Activated CD4-positive, alpha-beta T cell treated with anti-CD3 and anti-CD28 coated beads, Interleukin-2, amount 10 ng/mL, durations not matched to agents 24 days and 14 days (primary cell): ENCODE results near the gene TAGLN3. TPM values are rescaled to one million over a fixed set of nuclear protein-coding genes. Genes with fewer than 3 reads are reported as not detected.
"Not testable (repeated sequence)": the region's sequence is repeated elsewhere in the genome, so short reads cannot be mapped to it uniquely, and the experiment has no call there.

Experiments used
- DNase-seq: peaks from one replicate; pipeline ENCODE4 v3.0.0; 2022
- H3K27ac Mint-ChIP-seq: one replicate; pipeline ENCODE4 v1.8.0; 2022; ENCODE audit warnings: mild to moderate bottlenecking, mixed read lengths
- H3K27me3 Mint-ChIP-seq: one replicate; pipeline ENCODE4 v1.8.0; 2022; ENCODE audit warnings: mixed read lengths
- H3K36me3 Mint-ChIP-seq: one replicate; pipeline ENCODE4 v1.8.0; 2022; ENCODE audit warnings: low read depth, mild to moderate bottlenecking, mixed read lengths
- H3K4me1 Mint-ChIP-seq: one replicate; pipeline ENCODE4 v1.8.0; 2021; ENCODE audit warnings: mixed read lengths
- H3K4me3 Mint-ChIP-seq: one replicate; pipeline ENCODE4 v1.8.0; 2022; ENCODE audit warnings: mild to moderate bottlenecking, moderate library complexity, mixed read lengths
- H3K9me3 Mint-ChIP-seq: one replicate; pipeline ENCODE4 v1.8.0; 2021; ENCODE audit warnings: mixed read lengths
- intact Hi-C: fragments of 100-400 bp; cut with micrococcal nuclease; formaldehyde crosslinking; loops from one replicate; pipeline ENCODE4 v1.15.1; 2023
- total RNA-seq: library from RNA; stranded (reverse); gene quantifications from 2 replicates; pipeline ENCODE4 v1.2.3, GENCODE V29; 2022

Gene TAGLN3
- total RNA-seq, 1 donor from 2014 or later, result 0.44 TPM

- Mint-ChIP-seq H3K36me3 (no peaks in the 10 kb centered on the region), H3K4me3 (no peak overlapping the region), H3K27ac (no peak overlapping the region), H3K4me1 (no peaks in the 10 kb centered on the region), H3K27me3 (peaks cover 4% of the 10 kb centered on the region), H3K9me3 (no peaks in the 10 kb centered on the region)
- intact Hi-C loops, result no loop called here
- DNase-seq, result no peak
These were observed 32.2 kb downstream of the TAGLN3 start for GRCh38 chr3:112030901-112031300.

DNA sequence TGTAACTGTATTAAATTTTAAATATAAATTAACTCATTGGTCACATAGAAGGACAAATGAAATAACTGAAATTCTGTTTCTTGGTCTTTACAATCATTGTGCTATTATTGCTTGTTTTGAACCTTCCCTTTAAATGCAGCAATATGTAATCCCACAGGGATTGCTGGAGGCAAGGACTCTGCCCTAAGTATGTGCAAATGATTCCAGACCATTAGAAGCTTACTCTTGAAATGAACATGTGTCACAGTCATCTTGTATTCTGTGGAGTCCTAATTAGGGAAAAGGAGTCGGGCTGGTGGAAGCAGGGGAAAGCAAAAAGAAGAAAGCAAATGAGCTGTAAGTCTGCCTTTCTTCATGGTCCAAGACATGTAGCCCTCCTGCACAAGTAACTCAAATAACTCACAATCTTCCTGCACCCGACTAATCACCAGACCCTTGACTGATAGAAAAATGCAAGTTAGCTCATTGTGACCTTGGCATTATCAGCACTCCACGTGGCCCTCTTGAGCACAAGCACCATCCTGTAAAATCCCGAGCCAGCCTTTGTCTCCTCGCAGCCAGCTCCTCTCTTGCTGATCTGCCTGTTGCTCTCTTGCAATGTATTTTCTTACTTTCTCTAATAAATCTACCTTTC is 33.5 kb downstream of the TAGLN3 start:
- Mint-ChIP-seq H3K9me3 (no peaks in the 10 kb centered on the region), H3K27ac (no peak overlapping the region), H3K4me1 (no peaks in the 10 kb centered on the region), H3K4me3 (no peak overlapping the region), H3K36me3 (no peaks in the 10 kb centered on the region), H3K27me3 (peaks cover 4% of the 10 kb centered on the region)
- no peak for DNase-seq
- intact Hi-C loops, result no loop called here

DNA sequence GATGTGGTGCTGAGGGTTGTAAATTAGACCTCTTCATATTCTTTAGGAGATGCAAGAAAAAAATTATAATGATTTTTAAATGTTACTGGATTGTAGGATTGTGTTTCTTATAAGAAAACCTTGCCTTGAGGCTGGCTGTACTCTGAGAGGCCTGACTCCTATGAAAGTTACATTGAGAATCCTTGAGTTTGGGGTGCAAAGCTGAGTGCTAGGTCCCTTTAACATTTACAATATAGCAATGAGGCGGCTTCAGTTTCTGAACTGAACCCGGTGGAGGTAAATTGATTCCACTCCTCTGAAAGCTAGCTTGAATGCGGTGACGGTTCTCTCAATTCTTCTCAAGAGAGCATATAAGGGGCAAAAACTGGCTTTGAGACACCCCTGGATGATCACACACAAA is 35.7 kb downstream of the TAGLN3 start, which contains the start of gene TMPRSS7:
TSS of gene TMPRSS7 (plus strand) at position 301 of the 400 bp plus-strand sequence. CDS start 110 bp downstream, outside the sequence.
- H3K4me3 Mint-ChIP-seq, result no peak within 1 kb of the TSS
- no peak for DNase-seq
- H3K36me3 Mint-ChIP-seq, result no peaks in the 10 kb centered on the region
- intact Hi-C loops, result no loop called here
- H3K27ac Mint-ChIP-seq, result no peak within 1 kb of the TSS
- H3K27me3 Mint-ChIP-seq, result peaks cover 4% of the 10 kb centered on the region
- H3K9me3 Mint-ChIP-seq, result no peaks in the 10 kb centered on the region
- H3K4me1 Mint-ChIP-seq, result no peaks in the 10 kb centered on the region

DNA sequence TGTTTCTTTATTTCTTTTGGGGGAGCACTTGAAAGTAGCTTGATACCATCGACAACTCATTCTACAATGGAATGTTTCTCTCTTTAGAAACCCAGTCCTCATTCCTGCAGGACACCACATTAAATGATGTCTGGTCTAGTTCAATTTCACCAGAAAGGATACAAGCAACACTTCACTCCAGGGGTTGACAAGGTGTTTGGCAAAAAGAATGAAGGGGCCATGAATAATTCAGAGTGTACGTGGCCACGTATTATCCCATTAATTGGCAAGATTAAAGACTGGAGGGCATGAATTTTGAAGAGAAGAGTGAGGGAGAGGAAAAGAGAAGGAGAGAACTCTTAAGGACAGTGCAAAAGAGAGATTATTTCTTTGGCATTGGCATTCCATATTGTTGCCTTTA is 36.5 kb downstream of the TAGLN3 start:
- Mint-ChIP-seq H3K27ac (no peak overlapping the region), H3K36me3 (no peaks in the 10 kb centered on the region), H3K9me3 (no peaks in the 10 kb centered on the region), H3K4me1 (no peaks in the 10 kb centered on the region), H3K4me3 (no peak overlapping the region), H3K27me3 (peaks cover 8% of the 10 kb centered on the region)
- intact Hi-C loops, result no loop called here
- no peak for DNase-seq

GRCh38 chr3:112037194-112037593 is 38.5 kb downstream of the TAGLN3 start:
- H3K36me3 Mint-ChIP-seq, H3K4me1 Mint-ChIP-seq, H3K4me3 Mint-ChIP-seq, H3K27ac Mint-ChIP-seq, H3K9me3 Mint-ChIP-seq, DNase-seq, H3K27me3 Mint-ChIP-seq, intact Hi-C loops: not testable (repeated sequence)

DNA sequence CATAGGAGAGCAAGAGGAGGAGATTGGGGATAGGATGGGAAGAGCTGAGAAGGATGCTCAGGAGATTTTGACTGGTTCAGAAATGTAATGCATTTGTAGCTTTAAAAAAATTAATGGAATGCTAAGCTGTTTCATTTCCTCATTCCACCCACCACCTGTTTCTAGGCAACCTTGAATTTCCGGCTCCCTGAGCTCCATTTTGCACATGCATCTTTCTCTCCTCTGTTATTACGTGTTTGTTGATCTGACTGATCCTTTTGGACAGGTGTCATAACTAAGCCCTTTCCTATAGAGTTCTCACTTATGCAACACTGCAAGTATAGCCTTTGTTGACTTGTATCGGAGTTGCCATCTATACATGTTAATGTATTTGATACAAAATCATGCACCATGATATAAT is 40.1 kb downstream of the TAGLN3 start:
- peaks cover 8% of the 10 kb centered on the region for H3K27me3 Mint-ChIP-seq
- no peak for DNase-seq
- H3K9me3 Mint-ChIP-seq, result no peaks in the 10 kb centered on the region
- H3K36me3 Mint-ChIP-seq, result no peaks in the 10 kb centered on the region
- no peak overlapping the region for H3K27ac Mint-ChIP-seq
- no peaks in the 10 kb centered on the region for H3K4me1 Mint-ChIP-seq
- intact Hi-C loops, result no loop called here
- no peak overlapping the region for H3K4me3 Mint-ChIP-seq

DNA sequence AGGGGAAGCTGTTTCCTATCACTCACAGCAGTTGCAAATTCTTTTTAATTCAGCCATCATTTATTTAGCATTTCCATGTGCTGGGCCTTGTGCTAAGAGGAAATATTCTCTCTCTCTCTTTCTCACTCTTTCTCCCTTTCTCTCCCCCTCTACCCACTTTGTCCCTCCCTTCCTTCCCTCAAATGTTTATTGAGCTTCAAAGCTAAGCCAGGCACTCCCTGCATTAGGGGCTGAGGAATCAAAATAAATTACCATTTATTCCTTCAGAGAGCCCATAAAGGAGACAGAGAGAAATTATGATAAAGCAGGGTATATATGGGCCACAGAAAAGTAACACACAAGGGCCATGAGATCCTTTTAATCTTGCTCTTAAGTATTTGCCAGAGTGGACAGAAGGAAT is 42.6 kb downstream of the TAGLN3 start:
- Mint-ChIP-seq H3K4me3 (no peak overlapping the region), H3K27ac (no peak overlapping the region), H3K4me1 (no peaks in the 10 kb centered on the region), H3K9me3 (no peaks in the 10 kb centered on the region), H3K36me3 (no peaks in the 10 kb centered on the region), H3K27me3 (peaks cover 6% of the 10 kb centered on the region)
- intact Hi-C loops, result no loop called here
- DNase-seq, result no peak

DNA sequence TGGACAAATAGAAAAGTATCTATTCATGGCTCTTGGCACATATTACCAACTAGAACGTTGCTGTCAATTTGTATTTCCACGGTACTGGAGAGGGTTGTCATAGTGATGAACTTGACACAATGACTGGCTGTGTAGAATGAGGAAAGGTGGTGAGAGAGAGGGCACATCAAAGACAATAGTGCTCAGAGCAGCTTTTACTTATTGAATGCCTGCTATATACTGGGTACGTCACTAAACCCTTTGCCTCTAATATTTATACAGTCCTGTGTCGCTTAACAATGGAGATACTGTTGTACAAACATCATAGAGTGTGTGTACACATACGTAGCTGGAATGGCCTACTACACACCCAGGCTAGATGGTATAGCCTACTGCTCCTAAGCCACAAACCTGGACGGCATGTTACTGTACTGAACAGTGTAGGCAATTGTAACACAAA is 44.1 kb downstream of the TAGLN3 start:
- Mint-ChIP-seq H3K27ac (no peak overlapping the region), H3K36me3 (no peaks in the 10 kb centered on the region), H3K27me3 (peaks cover 6% of the 10 kb centered on the region), H3K9me3 (no peaks in the 10 kb centered on the region), H3K4me3 (no peak overlapping the region), H3K4me1 (peaks cover 5% of the 10 kb centered on the region)
- intact Hi-C loops, result loop anchor here (1.0 kb wide), 3 partner anchors 30 to 326 kb away; no protein-coding TSS in a partner anchor
- no peak for DNase-seq

DNA sequence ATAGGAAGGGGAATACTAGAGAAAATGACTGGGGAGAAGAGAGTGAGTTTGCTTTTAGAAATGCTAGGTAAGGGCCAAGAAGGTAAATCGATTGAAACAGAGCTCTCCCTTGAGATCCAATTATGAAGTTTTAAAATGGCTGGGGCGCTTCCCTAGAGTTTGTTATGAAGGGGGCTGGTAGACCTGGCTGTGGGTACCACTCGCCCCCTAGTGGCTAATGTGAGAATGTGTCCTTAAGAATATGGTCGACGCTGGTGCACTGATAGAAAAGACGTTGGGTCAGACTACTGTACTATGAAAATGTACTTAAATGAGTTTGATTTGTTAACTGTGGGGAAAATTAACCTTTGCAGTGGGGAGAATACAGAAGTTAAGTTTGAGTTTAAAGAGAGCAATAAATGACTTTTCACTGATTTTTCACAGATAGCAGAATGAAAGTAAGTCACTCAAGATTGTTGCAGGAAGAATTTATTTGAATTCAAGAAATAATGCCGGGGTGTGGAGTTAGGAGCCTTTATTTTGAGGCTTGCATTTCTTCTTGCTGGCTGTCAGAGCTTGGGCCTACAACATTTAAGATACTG is 45.0 kb downstream of the TAGLN3 start:
- intact Hi-C loops, result loop anchor here (1.0 kb wide), 3 partner anchors 30 to 326 kb away; no protein-coding TSS in a partner anchor
- Mint-ChIP-seq H3K4me1 (peaks cover 5% of the 10 kb centered on the region), H3K27me3 (peaks cover 6% of the 10 kb centered on the region), H3K36me3 (no peaks in the 10 kb centered on the region), H3K9me3 (no peaks in the 10 kb centered on the region), H3K4me3 (no peak overlapping the region), H3K27ac (no peak overlapping the region)
- DNase-seq, result peak; percentile 80

GRCh38 chr3:112046599-112046998 is 47.9 kb downstream of the TAGLN3 start:
- intact Hi-C loops, result no loop called here
- no peak overlapping the region for H3K27ac Mint-ChIP-seq
- H3K4me3 Mint-ChIP-seq, result no peak overlapping the region
- peaks cover 5% of the 10 kb centered on the region for H3K27me3 Mint-ChIP-seq
- no peaks in the 10 kb centered on the region for H3K36me3 Mint-ChIP-seq
- no peak for DNase-seq
- no peaks in the 10 kb centered on the region for H3K9me3 Mint-ChIP-seq
- H3K4me1 Mint-ChIP-seq, result peaks cover 5% of the 10 kb centered on the region

DNA sequence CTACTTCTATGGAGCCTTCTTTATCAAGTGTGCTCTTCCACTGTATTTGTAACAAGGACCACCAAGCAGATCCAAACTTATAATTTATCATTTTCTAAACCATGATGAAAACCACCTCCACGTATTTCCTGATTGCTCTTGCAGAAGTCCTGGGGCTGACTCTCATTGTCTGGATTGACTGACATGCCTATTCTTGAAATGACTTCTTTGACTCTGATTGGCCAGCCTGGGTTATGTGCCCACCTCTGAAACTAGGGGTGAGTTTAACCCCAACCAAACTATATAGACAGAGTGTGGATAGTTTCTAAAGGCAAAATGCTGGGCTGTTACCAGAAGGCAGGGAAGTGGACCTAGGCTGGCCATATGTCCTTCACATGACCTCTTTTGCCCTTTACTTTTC is 48.5 kb downstream of the TAGLN3 start:
- Mint-ChIP-seq H3K9me3 (no peaks in the 10 kb centered on the region), H3K27me3 (peaks cover 8% of the 10 kb centered on the region), H3K36me3 (no peaks in the 10 kb centered on the region), H3K4me1 (peaks cover 5% of the 10 kb centered on the region), H3K27ac (no peak overlapping the region), H3K4me3 (no peak overlapping the region)
- intact Hi-C loops, result no loop called here
- no peak for DNase-seq

DNA sequence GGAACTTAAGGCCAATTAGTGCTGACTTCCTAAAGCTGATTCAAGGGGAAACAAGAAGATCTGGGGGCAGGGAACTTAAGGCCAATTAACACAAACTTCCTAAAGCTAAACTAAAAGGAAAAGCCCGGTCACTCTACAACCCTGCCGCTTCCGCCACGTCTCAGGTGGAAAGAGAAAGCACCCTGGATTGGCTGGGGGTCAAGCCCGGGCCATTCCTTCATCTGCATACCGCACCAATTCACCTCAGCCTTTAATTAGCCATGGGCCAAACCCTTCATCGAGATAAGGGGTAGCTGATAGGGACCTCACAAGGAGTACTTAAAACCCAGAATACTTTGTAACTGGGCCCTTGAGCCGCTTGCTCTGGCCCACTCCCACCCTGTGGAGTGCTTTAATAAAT is 50.2 kb downstream of the TAGLN3 start:
- H3K4me3 Mint-ChIP-seq, result no peak overlapping the region

GRCh38 chr3:112053229-112053628 is 54.5 kb downstream of the TAGLN3 start:
- H3K9me3 Mint-ChIP-seq, result no peaks in the 10 kb centered on the region
- no peak overlapping the region for H3K4me3 Mint-ChIP-seq
- no peak for DNase-seq
- no peaks in the 10 kb centered on the region for H3K36me3 Mint-ChIP-seq
- H3K27ac Mint-ChIP-seq, result no peak overlapping the region
- intact Hi-C loops, result no loop called here
- peaks cover 8% of the 10 kb centered on the region for H3K27me3 Mint-ChIP-seq
- peaks cover 19% of the 10 kb centered on the region for H3K4me1 Mint-ChIP-seq

More for the DNA sequence above, 50.2 kb downstream of the TAGLN3 start:
- Mint-ChIP-seq H3K9me3 (no peaks in the 10 kb centered on the region), H3K4me1 (peaks cover 7% of the 10 kb centered on the region), H3K36me3 (no peaks in the 10 kb centered on the region), H3K27me3 (peaks cover 8% of the 10 kb centered on the region), H3K27ac (no peak overlapping the region)
- DNase-seq, result no peak
- intact Hi-C loops, result no loop called here

DNA sequence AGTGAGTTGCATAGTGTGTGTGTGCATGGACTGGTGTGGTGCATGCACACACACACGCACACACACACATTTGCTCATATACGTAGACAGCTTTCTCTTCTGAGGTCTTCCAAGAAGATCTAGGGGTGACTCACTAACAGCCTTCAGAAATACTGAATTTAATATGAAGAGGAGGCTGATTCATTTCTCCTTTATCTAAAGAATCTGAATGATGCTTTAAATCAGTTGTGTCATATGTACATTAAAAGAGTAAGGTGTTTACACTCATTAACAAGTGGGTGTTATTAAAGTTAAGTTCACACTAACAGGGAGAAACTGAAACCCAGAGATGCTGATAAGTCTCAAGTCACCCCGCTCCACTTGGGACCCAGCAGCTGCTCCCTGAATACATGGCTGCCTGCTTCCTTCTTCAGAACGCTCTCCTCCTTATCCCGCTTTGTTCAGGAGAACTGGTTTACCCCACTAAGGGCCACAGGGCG is 57.8 kb downstream of the TAGLN3 start:
- Mint-ChIP-seq H3K4me1 (peaks cover 19% of the 10 kb centered on the region), H3K36me3 (no peaks in the 10 kb centered on the region), H3K9me3 (peaks cover 4% of the 10 kb centered on the region), H3K27ac (peak overlapping the region; percentile 27), H3K27me3 (peaks cover 6% of the 10 kb centered on the region), H3K4me3 (peak overlapping the region; percentile 27)
- intact Hi-C loops, result loop anchor here (2.0 kb wide), 1 partner anchor 18 kb away; no protein-coding TSS in a partner anchor
- DNase-seq, result peak; percentile 63
